ENCODE results near the gene RFX2.

RFX2 gene

DNA sequence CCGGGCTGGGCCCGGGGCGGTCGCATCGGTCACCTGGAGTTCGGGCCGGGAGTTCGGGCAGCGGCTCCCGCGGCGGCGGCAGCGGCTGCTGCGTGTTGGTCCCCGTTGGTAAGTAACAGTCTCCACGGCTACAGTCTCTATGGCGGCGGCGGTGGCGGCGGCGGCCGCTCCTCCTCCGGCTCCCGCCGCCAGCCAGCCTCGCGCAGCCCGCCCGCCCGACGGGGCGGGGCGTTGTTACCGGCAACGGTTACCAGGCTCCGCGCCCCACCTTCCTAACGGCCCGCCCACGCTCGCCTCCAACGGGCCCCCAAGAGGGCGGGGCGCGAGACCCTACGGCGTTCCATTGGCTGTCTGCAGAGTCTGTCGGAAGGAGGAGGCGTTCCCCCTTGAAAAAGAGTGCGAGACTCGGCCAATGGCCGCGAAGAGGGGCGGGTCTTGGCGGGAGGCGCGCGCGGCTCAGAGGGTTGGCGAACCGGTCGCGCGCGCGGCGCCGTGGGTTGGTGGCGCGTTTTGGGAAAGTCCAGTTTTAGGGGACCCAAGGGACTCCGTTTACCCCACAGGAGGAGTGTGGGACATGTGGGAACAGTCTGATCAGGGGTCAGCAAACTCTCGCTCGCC lies at the start of gene RFX2:
RFX2 (minus strand) TSS at position 141 of the 618 bp plus-strand sequence. CDS start 63,004 bp downstream, outside the sequence.
- in situ Hi-C loops (cut with MboI; ENCODE audit: low pct_unique_long_range_greater_than_20kb, low sequenced_read_pairs): no loop called here
- peak; percentile 99 for DNase-seq

DNA sequence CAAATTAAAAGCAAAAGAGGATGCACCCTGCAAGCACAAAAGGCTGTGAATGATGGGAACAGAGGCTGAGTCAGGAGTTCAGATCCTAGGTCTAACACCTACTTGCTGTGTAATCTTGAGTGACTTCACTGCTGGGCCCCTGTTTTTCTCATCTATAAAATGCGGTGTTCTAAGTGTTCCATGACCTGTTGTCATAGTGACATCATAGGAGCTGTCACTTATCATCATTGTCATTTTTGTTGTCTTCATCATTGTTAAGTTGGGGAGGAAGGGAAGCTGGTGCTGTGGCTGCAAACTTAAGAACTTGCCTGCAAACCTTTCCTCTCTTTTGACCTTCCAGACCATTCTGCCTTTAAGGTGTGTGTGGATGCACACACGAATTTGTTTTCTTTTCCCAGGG lies 45.7 kb upstream of the RFX2 start:
- in situ Hi-C loops (cut with MboI; ENCODE audit: low pct_unique_long_range_greater_than_20kb, low sequenced_read_pairs): no loop called here
- DNase-seq: no peak

DNA sequence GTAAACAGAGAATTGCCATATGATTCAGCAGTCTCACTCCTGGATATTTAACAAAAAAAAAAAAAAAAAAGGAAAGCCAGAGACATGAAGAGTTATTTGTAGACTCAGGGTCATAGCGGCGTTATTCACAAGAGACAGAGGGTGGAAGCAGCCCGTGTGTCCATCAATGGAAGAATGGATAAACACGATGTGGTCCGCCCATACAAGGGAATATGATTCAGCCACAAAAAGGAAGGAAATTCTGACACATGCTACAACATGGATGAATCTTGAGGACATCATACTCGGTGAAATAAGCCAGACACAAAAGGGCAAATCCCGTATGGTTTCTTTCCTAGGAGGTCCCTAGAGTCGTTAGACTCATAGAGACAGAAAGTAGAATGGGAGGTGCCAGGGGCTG lies 40.0 kb upstream of the RFX2 start:
- in situ Hi-C loops (cut with MboI; ENCODE audit: low pct_unique_long_range_greater_than_20kb, low sequenced_read_pairs): no loop called here
- DNase-seq: no peak

DNA sequence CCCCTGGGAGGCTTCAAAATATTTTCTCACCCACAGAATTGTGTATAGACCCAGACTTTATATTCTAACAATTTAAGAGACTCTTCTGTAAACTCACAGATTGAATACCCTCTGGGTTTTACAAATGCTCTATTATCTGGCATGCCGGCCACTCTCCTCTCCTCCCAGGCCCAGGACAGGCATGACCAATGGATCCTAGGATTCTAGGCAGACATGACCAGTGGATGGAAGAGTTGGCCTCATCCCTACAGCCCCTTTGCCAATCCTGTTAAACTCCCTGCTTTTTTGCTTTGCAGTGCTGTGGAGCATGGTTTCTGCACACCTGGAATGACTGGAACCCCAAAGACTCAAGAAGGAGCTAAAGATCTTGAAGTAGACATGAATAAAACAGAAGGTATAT lies 30.9 kb upstream of the RFX2 start:
- in situ Hi-C loops (cut with MboI; ENCODE audit: low pct_unique_long_range_greater_than_20kb, low sequenced_read_pairs): no loop called here
- DNase-seq: no peak

DNA sequence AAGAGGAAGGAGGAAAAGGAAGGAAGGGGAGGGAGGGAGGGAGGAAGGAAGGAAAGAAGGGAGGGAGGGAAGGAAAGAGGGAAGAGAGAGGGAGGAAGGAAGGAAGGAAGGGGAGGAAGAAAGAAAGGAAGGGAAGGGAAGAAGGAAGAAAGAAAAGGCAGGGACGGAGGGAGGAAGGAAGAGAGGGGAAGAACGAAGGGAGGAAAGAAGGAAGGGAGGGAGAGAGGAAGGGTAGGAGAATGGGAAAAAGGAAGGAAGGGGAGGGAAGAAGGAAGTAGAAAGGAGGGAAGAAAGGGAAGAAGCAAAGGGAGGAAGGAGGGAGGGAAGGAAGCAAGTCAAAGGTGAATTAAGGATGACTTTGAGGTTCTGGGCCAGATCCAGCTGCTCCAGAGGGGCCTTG lies 28.2 kb upstream of the RFX2 start:
- no peak for DNase-seq
- in situ Hi-C loops (cut with MboI; ENCODE audit: low pct_unique_long_range_greater_than_20kb, low sequenced_read_pairs): no loop called here

DNA sequence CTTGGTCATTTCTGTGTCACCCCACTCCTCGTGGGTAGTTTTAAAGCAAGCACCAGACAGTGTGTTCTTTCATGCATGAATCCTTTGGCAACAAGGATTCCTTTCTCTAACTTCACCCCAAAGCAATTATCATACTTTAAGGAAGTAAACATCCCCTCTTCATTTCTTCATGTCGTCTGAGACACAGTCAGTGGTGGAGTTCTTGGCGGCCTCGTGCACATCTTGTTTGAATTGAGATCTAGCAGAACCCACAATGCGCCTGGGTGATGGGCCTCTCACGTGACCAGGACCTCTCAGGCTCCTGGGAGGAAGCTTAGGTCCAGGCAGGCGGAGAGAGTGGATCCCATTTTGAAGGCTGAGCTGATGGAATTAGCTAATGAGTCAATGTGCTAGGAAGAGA lies 27.8 kb upstream of the RFX2 start:
- in situ Hi-C loops (cut with MboI; ENCODE audit: low pct_unique_long_range_greater_than_20kb, low sequenced_read_pairs): no loop called here
- peak; percentile 47 for DNase-seq

DNA sequence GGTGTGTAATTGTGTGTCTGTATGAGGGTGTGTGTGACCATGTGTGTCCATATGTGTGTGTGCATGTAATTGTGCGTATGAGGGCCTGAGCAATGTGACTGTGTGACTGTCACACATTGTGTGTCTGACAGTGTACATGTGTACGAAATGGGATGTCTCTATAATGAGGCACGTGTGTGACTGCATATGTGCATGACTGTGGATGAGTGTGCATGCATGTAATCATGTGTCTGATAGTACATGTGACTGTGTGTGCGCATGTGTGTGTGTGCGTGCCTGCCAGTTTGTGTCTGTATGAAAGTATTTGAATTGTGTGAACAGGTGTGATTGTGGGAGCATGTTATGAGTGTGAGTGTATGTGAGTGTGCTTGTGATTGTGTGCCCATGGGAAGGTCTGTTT lies 22.9 kb upstream of the RFX2 start:
- in situ Hi-C loops (cut with MboI; ENCODE audit: low pct_unique_long_range_greater_than_20kb, low sequenced_read_pairs): no loop called here
- no peak for DNase-seq

DNA sequence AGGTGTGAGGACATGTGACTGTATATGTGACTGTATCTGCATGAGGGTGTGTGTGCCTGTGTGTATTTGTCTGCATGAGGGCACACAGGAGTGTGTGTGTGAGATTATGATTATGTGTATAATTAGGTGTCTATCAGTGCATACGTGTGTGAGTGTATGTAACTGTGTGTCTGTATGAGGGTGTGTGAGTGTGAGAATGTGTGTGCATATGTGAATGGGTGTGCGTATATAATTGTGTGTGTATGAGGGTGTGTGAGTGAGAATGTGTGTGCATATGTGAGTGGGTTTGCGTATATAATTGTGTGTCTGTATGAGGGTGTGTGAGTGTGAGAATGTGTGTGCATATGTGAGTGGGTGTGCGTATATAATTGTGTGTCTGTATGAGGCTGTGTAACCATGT lies 22.2 kb upstream of the RFX2 start:
- no peak for DNase-seq
- in situ Hi-C loops (cut with MboI; ENCODE audit: low pct_unique_long_range_greater_than_20kb, low sequenced_read_pairs): no loop called here

DNA sequence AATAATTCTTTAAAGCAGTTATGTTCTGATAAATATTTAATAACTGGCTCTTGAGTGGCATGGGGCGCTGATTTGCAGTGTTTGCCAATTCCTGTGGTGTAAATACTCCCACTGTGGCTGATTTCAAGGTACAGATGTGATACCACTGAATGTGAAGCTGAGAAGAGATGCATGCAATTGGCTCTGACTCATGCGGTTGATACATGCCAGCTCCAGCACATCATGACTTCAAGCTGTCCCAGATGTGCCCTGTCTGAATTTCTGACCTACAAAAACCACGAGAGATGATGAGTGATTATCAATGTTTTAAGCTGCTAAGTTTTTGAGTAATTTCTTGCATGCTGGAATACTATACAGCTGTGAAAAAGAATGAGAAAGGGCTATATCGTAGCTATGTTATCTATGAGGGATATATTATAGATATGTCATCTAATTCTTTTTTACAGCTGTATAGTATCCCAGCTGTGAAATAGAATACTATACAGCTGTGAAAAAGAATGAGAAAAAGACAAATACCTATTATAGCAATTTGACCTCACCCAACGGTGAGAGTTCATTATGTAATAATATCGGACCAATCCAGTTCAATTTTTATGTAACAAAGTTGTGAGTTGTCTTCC lies 17.5 kb upstream of the RFX2 start:
- no peak for DNase-seq
- in situ Hi-C loops (cut with MboI; ENCODE audit: low pct_unique_long_range_greater_than_20kb, low sequenced_read_pairs): loop anchor here (10.0 kb wide), 1 partner anchor 83 kb away; no protein-coding TSS in a partner anchor

DNA sequence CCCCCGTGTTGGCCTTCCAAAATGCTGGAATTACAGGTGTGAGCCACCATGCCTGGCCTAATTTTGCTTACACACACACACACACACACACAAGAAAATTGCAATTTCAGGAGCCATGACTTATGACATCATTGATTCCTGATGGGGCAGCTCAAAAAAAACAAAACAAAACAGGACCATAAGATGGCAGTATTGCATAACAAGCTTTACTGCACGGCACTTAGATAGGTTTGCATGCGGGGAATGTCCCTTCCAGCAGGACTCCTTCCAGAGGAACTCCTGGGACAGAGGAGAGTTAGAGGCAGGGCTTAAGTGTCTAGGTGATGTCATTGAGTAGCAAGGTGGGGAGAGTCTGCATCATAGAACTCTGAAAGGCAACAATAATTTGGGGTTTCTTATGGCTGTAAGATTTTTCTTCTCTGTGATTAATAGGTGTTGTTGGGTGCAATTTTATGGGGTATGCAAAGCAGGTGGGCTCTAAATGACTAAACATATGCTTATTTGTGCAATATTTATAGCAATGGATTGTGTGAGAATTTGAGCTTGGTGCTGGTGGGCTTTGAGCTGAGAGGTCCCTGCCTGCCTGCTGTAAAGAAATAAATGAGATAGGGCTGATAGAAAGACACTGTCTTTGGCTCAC lies 16.2 kb upstream of the RFX2 start:
- in situ Hi-C loops (cut with MboI; ENCODE audit: low pct_unique_long_range_greater_than_20kb, low sequenced_read_pairs): loop anchor here (10.0 kb wide), 1 partner anchor 82 kb away; no protein-coding TSS in a partner anchor
- peak; percentile 89 for DNase-seq

DNA sequence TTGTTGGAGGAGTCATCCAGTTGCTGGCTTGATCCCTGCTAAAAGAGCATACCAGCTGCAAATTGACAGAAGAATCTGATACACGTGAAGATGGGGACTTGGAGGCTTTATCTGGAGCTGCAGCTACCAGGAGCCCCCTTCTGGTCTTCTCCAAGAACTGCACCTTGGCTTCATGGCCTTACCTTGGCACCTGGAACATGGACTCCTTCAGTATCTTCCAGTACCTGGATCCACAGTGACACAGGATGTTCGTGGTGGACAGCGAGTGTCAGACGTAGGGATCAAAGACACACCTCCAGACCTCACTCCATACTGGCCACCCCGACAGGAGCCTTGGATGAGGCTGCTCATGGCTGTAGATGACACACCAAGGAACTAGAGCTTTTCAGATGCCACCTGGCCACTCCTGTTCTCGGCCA lies 15.3 kb upstream of the RFX2 start:
- peak; percentile 84 for DNase-seq
- in situ Hi-C loops (cut with MboI; ENCODE audit: low pct_unique_long_range_greater_than_20kb, low sequenced_read_pairs): loop anchor here (10.0 kb wide), 1 partner anchor 81 kb away; no protein-coding TSS in a partner anchor

DNA sequence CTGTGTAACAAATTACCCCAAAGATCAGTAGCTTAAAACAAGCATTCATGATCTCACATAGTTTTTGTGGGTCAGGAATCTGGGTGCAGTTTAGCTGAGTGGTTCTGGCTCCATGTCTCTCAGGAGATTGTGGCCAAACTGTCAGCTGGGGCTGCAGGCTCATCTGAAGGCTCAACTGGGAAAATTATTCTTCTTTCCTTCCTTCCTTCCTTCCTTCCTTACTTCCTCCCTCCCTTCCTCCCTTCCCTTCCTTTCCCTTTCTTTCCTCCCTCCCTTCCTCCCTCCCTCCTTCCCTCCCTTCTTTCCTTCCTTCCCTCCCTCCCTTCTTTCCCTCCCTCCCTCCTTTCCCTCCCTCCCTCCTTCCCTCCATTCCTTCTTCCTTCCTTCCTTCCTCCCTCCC lies 8.7 kb upstream of the RFX2 start:
- DNase-seq: no peak
- in situ Hi-C loops (cut with MboI; ENCODE audit: low pct_unique_long_range_greater_than_20kb, low sequenced_read_pairs): no loop called here

DNA sequence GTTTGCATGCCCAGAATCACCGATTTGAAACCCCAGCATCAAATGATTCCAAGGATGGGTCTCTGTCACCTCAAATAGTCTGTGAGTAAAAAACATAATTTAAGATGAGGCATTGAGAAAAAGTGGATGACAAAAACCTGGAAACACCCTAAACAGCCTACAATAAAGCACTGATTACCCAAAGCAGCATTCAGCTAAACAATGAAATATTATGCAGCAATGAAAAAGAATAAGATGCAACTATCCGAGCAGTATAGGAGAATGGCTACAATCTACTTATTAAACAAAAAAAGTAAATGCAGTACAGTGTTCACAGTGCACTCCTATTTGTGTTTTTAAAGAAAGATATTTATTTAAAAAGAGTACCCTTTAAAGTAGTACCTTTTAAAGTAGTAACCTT lies 7.7 kb upstream of the RFX2 start:
- no peak for DNase-seq
- in situ Hi-C loops (cut with MboI; ENCODE audit: low pct_unique_long_range_greater_than_20kb, low sequenced_read_pairs): no loop called here

DNA sequence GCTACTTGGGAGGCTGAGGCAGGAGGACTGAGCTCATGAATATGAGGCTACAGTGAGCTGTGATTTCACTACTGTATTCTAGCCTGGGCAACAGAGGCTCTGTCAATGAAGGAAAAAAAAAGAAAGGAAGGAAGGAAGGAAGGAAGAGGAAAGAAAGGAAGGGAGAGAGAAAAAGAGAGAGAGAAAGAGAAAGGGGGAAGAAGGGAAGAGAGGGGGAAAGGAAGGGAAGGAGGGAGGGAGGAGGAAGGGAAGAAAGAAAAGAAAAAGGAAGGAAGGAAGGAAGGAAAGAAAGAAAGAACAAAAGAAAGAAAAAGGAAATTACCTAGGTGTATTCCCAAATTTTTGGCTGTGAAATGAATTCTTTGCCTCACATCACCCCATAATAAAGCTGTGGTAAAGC lies 7.2 kb upstream of the RFX2 start:
- in situ Hi-C loops (cut with MboI; ENCODE audit: low pct_unique_long_range_greater_than_20kb, low sequenced_read_pairs): no loop called here
- no peak for DNase-seq

DNA sequence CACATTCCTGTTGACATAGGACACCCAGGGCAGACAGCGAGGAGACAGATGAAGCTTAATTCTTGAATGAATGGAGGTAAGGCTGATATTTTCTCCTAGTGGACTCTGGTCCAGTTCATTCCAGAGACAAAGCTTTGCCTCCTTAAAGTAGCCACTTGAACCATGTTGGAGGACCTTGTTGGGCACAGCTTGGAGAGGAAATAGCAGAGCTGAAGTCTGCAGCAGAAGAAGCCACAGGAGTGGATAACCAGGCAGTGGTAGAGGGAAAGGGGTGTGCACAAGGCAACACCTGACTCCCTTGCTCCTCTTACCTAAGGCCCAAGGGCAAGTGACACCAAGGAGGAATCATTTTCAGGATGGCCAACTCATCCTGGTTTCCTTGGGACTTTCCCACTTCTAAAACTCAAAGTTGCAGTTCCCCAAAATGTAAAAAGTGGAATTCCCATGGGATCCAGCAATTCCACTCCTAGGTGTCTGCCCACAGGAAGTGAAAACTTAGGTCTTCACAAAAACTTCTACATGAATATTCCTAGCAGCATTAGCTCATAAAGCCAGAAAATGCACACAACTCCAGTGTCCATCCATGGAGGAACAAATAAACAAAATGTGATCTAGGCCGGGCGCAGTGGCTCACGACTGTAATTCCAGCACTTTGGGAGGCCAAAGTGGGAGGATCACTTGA lies 6.6 kb upstream of the RFX2 start:
- in situ Hi-C loops (cut with MboI; ENCODE audit: low pct_unique_long_range_greater_than_20kb, low sequenced_read_pairs): no loop called here

DNA sequence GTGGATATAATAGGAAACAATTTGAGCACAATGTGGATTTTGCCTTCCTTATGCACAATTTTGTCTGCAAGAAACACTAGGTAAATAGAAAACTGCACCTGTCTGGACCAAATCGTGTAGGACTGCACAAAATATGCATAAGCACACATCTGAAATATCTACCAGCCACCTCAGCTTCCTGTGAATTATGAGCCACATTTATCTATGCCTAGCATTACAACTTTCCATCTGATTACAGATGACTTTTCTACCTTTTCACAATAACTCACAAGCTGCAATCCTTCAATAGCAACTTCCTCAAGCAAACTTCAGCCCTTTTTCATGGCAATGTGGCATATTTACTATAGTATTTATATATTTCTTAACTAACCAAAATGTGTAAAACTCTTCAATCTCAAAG lies 5.7 kb upstream of the RFX2 start:
- in situ Hi-C loops (cut with MboI; ENCODE audit: low pct_unique_long_range_greater_than_20kb, low sequenced_read_pairs): no loop called here
- DNase-seq: no peak

More for the DNA sequence above, 6.6 kb upstream of the RFX2 start:
- DNase-seq: no peak

DNA sequence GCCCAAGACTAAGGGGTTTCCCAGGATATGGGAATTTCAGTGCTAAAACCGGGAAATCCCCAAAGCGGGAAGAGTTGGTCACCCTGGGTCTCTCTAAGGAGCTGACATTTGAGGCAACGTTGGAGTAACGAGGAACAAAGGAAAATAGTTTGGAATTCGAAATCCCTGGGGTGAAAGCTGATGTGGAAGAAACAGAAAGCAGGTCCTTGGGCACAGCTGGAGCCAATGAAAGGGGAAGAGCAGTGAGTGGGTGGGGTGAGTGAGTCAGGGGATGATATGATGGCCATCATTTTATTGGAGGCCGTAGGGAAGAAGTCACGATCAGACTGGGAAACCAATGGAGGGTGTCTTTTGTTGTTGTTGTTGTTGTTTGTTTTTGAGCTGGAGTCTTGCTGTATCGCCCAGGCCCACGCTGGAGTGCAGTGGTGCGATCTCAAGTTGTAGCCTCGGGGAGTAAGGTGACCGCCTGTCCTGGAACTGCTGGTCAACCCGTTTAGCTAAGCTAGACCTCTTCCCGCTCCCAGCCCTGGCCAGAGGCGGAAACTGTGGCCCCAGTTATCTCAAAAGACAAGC lies 3.4 kb upstream of the RFX2 start:
- in situ Hi-C loops (cut with MboI; ENCODE audit: low pct_unique_long_range_greater_than_20kb, low sequenced_read_pairs): no loop called here
- DNase-seq: no peak

DNA sequence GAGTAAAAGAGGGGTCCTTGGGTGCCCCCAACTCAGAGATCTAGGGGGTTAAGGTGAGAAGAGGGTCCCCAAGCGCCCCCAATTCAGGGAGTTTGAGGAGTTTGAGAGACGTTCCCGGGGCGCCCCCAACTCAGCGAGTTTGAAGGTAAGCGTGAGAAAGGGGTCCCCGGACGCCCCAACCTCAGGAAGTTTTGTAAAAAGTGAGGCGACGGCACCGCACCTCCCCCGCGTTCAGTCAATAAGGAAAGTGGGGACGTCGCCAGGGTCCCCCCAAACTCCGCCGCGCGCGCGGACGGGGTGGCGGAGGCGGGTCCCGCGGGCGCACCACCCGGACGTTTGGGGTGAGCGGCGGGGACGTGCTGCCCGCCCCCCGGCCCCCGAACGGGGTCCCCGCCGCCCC lies 353 bp downstream of the RFX2 start:
- DNase-seq: no peak
- in situ Hi-C loops (cut with MboI; ENCODE audit: low pct_unique_long_range_greater_than_20kb, low sequenced_read_pairs): no loop called here

DNA sequence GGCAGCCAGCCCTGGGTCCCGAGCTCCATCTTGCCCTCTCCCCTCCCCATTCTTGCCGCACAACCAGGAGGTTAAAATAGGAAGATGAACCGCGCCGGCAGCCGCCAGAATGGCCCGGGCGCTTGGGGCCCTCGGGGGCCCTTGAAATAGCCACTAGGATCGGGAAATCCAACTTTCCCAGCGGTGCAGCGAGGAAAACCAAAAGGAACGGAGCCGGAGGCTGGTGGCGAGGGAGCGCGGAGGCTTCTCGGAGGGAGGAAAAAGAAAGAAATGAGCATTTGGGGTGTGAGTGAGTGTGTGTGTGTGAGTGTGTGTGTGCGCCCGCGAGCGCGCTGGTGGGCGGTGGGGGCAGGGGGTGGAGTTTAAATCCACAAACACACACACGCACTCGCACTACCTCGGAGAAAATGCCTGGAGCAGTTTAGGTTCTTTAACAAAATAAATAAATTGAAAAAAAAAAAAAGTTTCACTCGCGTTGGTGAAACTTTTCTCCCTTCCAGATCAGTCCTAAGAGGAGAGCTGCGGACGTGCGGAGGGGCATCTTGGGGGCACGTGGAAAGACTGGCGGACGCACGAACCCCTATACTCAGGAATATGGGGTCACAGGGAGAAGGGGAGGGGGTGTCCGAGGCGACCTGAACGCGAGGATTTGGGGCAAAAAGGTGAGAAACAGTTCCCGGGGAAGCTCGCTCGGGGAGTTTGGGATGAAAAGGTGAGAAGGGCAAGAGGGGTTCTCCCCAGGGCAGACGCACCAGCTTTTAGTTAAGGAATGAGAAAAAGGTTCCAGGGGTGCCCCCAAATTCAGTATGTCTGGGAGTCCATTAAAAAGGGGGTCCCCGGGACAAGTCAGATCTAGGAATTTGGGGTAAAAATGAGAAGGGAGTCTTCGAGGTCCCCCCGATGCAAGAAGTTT lies 1.3 kb downstream of the RFX2 start:
- in situ Hi-C loops (cut with MboI; ENCODE audit: low pct_unique_long_range_greater_than_20kb, low sequenced_read_pairs): no loop called here
- peak; percentile 66 for DNase-seq

Data from KBM-7 (cell line).